K562 (cell line): Measurements from ENCODE around the gene MYO1A. TPM values are rescaled to one million over a fixed set of nuclear protein-coding genes. Genes with fewer than 3 reads are reported as not detected.
A peak's percentile ranks its signal among the peaks of the same experiment; 100 is the strongest.

Experiments used
- ATAC-seq: fragments of 200-7000 bp; cut with Tn5 transposase; 3 replicates; pipeline ENCODE4 v1.9.1; 2020; ENCODE audit warnings: moderate library complexity
- BruUV-seq: library from RNA; stranded (reverse); fragments of 400-500 nt; replicated peaks from 2 replicates; lab custom pipeline; 2021; lab: Mats Ljungman, UMichigan
- CTCF ChIA-PET: fragments of 300-600 bp; formaldehyde crosslinking; extraction: SDS; loops from one replicate; lab custom pipeline; 2021; ENCODE audit warnings: low intra/inter-chr PET ratio; lab: Yijun Ruan, JAX
- POLR2A ChIA-PET: fragments of 300-600, 350-650 bp; sonication (Branson Sonifier 250); formaldehyde crosslinking; extraction: SDS; loops from one replicate; lab custom pipeline; 2021; ENCODE audit warnings: antibody characterized with exemption, inconsistent platforms; lab: Yijun Ruan, JAX
- DNase-seq, 4 experiments: peaks; one replicate each; pipeline versions ENCODE4 v3.0.0 to v3.0.0-alpha.2; 2011 to 2018; ENCODE audit warnings: low spot score in 3 of 4, mixed read lengths in 3 of 4; ENCODE audit errors: extremely low read depth in 1 of 4
- FAIRE-seq: peaks from 2 replicates; lab custom pipeline; 2011; peaks lifted over from hg19 to GRCh38; lab: Jason Lieb, UNC
- H2AFZ ChIP-seq: 2 replicates; pipeline ENCODE4 v1.6.0; 2011; ENCODE audit warnings: low read depth, low read length, control low read depth, inconsistent platforms
- H3K27ac ChIP-seq: fragments of 200-600 bp; 3 replicates; pipeline ENCODE4 v1.8.0; 2011; ENCODE audit warnings: low read depth, mild to moderate bottlenecking, control low read depth, inconsistent platforms, low read length, moderate library complexity, mixed read lengths; ENCODE audit errors: extremely low read depth
- H3K27me3 ChIP-seq, 2 experiments: fragments of 300-600 bp in 1 of 2; 2 replicates in 1 of 2; 3 replicates in 1 of 2; pipeline versions ENCODE4 v1.6.0 to v1.8.0; 2011; ENCODE audit warnings: inconsistent platforms in 2 of 2, low read length in 2 of 2, mild to moderate bottlenecking in 1 of 2, mixed read lengths in 1 of 2, moderate library complexity in 1 of 2; ENCODE audit not compliant: control insufficient read depth in 2 of 2, insufficient read depth in 2 of 2
- H3K36me3 ChIP-seq: fragments of 300-600 bp; 3 replicates; pipeline ENCODE4 v1.8.0; 2011; ENCODE audit warnings: mild to moderate bottlenecking, low read length, inconsistent platforms; ENCODE audit not compliant: control insufficient read depth, insufficient read depth
- H3K4me1 ChIP-seq, 2 experiments: fragments of 200-600 bp in 1 of 2; replicated peaks in 1 of 2; 2 replicates in 1 of 2; 3 replicates in 1 of 2; pipeline versions ENCODE4 v1.5.1 to v1.8.0; 2011; ENCODE audit warnings: inconsistent platforms in 2 of 2, low read length in 2 of 2, mild to moderate bottlenecking in 1 of 2, mixed read lengths in 1 of 2, moderate library complexity in 1 of 2; ENCODE audit not compliant: control insufficient read depth in 2 of 2, insufficient read depth in 2 of 2
- H3K4me2 ChIP-seq: 2 replicates; pipeline ENCODE4 v1.6.1; 2011; ENCODE audit warnings: low read length, control low read depth, inconsistent platforms, mixed read lengths; ENCODE audit not compliant: insufficient read depth
- H3K4me3 ChIP-seq: fragments of 200-600 bp; sonication (generic), shearing (Covaris generic); 2 replicates; pipeline ENCODE4 v1.5.1; 2016; ENCODE audit warnings: control low read depth, inconsistent platforms
- H3K79me2 ChIP-seq: fragments of 200-600 bp; 3 replicates; pipeline ENCODE4 v1.8.0; 2011; ENCODE audit warnings: low read length, inconsistent platforms; ENCODE audit not compliant: control insufficient read depth, insufficient read depth
- H3K9ac ChIP-seq, 2 experiments: 2 replicates each; pipeline versions ENCODE4 v1.6.0 to v1.6.1; 2011; ENCODE audit warnings: low read depth in 2 of 2, low read length in 2 of 2, control low read depth in 1 of 2, inconsistent platforms in 1 of 2, mild to moderate bottlenecking in 1 of 2, mixed read lengths in 1 of 2; ENCODE audit not compliant: insufficient read depth in 1 of 2
- H3K9me1 ChIP-seq: one replicate; pipeline ENCODE4 v1.6.0; 2011; ENCODE audit warnings: inconsistent platforms, mild to moderate bottlenecking, low read length, moderate library complexity; ENCODE audit not compliant: control insufficient read depth, insufficient read depth
- H3K9me3 ChIP-seq: replicated peaks from 2 replicates; pipeline ENCODE4 v1.5.1; 2011; ENCODE audit warnings: low read depth, low read length, inconsistent platforms; ENCODE audit not compliant: control insufficient read depth, insufficient read depth
- H4K20me1 ChIP-seq: replicated peaks from 2 replicates; pipeline ENCODE4 v1.6.1; 2011; ENCODE audit warnings: low read length, inconsistent platforms, mixed read lengths; ENCODE audit not compliant: control insufficient read depth, insufficient read depth
- ASH1L ChIP-seq: fragments of 450-650 bp; IDR thresholded peaks from 2 replicates; pipeline ENCODE4 v1.6.1; 2018; ENCODE audit warnings: borderline replicate concordance, mild to moderate bottlenecking, low read depth; ENCODE audit not compliant: partially characterized antibody
- BCOR ChIP-seq: fragments of 450-650 bp; IDR thresholded peaks from 2 replicates; pipeline ENCODE4 v1.6.1; 2016
- EGR1 ChIP-seq: fragments of 450-650 bp; conservative IDR thresholded peaks from 2 replicates; pipeline ENCODE4 v1.6.1; 2017; ENCODE audit warnings: mild to moderate bottlenecking
- HDAC3 ChIP-seq: fragments of 450-650 bp; IDR thresholded peaks from 2 replicates; pipeline ENCODE4 v1.6.1; 2018; ENCODE audit warnings: borderline replicate concordance, mild to moderate bottlenecking, moderate library complexity; ENCODE audit not compliant: partially characterized antibody
- PHB ChIP-seq: fragments of 250-450 bp; sonication (Bioruptor Pico); IDR thresholded peaks from 2 replicates; pipeline ENCODE4 v1.5.0; 2021
- TAF9B ChIP-seq: fragments of 450-650 bp; IDR thresholded peaks from 2 replicates; pipeline ENCODE4 v1.6.1; 2018; ENCODE audit warnings: mild to moderate bottlenecking; ENCODE audit not compliant: partially characterized antibody
- TCF7L2 ChIP-seq: fragments of 150-350 bp; IDR thresholded peaks from 2 replicates; pipeline ENCODE4 v1.6.1; 2016; ENCODE audit warnings: low read depth, mild to moderate bottlenecking, low read length, moderate library complexity
- ZNF282 ChIP-seq: sonication (generic); formaldehyde crosslinking; IDR thresholded peaks from 2 replicates; pipeline ENCODE4 v1.8.1; 2023; ENCODE audit warnings: missing genetic modification reagents
- WGBS: fragments of 100-300 bp; shearing (Covaris generic); methylation state at CpG from one replicate; pipeline ENCODE4 v1.1.6; 2016; ENCODE audit warnings: low coverage, mixed read lengths; ENCODE audit not compliant: insufficient coverage; ENCODE audit errors: missing lambda C conversion rate; 5-methylcytosine and 5-hydroxymethylcytosine counted together
- in situ Hi-C: fragments of 300-500 bp; cut with MboI; formaldehyde crosslinking; loops from 4 replicates; pipeline ENCODE4 v1.15.0; 2018; ENCODE audit warnings: inconsistent platforms, mixed read lengths
- intact Hi-C: fragments of 100-400 bp; cut with micrococcal nuclease; formaldehyde crosslinking; loops from 2 replicates; pipeline ENCODE4 v1.14.2; 2022
- polyA plus RNA-seq, 8 experiments: library from polyadenylated mRNA; depleted of rRNA in 4 of 8; stranded (reverse) in 5 of 8; unstranded in 3 of 8; fragments of >200 nt; fragmentation: Nextera tagmentation in 2 of 8; fragmentation: Illumina TruSeq in 1 of 8; extraction: Ambion mirVana in 2 of 8; extraction: Trizol in 1 of 8; gene quantifications; 2 replicates each; pipeline versions ENCODE4 v1.2.1 to v1.2.3, GENCODE V29; 2011 to 2014; ENCODE audit warnings: inconsistent platforms in 1 of 8, missing spikeins in 1 of 8
- total RNA-seq, 7 experiments: library from RNA; depleted of rRNA in 6 of 7; stranded (reverse); fragments of >200 nt in 6 of 7; fragmentation: Illumina TruSeq in 2 of 7; extraction: Trizol in 2 of 7; gene quantifications; 2 replicates each; pipeline versions ENCODE4 v1.2.1 to v1.2.3, GENCODE V29; 2011 to 2021; ENCODE audit warnings: low replicate concordance in 1 of 7
- TF ChIP-seq, protein P1 (sequence below): sonication (generic); formaldehyde crosslinking; IDR thresholded peaks from 2 replicates; pipeline ENCODE4 v1.8.1; 2023; ENCODE audit warnings: missing genetic modification reagents, mild to moderate bottlenecking, borderline replicate concordance
- TF ChIP-seq, protein P2 (sequence below): fragments of 450-650 bp; formaldehyde crosslinking; IDR thresholded peaks from 2 replicates; pipeline ENCODE4 v1.4.0; 2022; ENCODE audit warnings: missing genetic modification characterization

Gene MYO1A
- total and polyA plus RNA-seq, 9 of the 15 experiments (the other 6 are each of a cell fraction or from before 2014, with no cell fraction given), result 0.03 to 0.29 (median 0.14) TPM; not detected in 2

GRCh38 chr12:56998981-56999380 lies 50.9 kb downstream of the MYO1A start:
- Histone ChIP-seq H2AFZ (no peak overlapping the region), H3K4me3 (no peak overlapping the region), H3K9me1 (peaks cover 3% of the 10 kb centered on the region), H3K9me3 (no peaks in the 10 kb centered on the region), H3K4me1 (peaks cover 14 to 30% of the 10 kb centered on the region in 2 experiments; a peak in 4 of 5 replicates), H3K27me3 (no peaks in the 10 kb centered on the region), H4K20me1 (no peaks in the 10 kb centered on the region; the same call in 1 of the 2 replicates), H3K79me2 (peaks cover 33% of the 10 kb centered on the region), H3K4me2 (no peak overlapping the region), H3K27ac (no peak overlapping the region)
- BruUV-seq, result no TSS peak
- FAIRE-seq, result no peak
- in situ Hi-C loops (no loop called here), intact Hi-C loops (no loop called here)
- POLR2A ChIA-PET, result interaction anchor here (1.0 kb wide), 1 partner anchor 328 kb away, joined by 3 read pairs; no protein-coding TSS in a partner anchor
- 70% methylated on average over 4 of the region's 4 CpGs for WGBS
- CTCF ChIA-PET, result no interaction called here
- peak in 1 of 4 experiments; percentile 2 for DNase-seq
- no peak for ATAC-seq
- TF ChIP-seq, protein P1, sequence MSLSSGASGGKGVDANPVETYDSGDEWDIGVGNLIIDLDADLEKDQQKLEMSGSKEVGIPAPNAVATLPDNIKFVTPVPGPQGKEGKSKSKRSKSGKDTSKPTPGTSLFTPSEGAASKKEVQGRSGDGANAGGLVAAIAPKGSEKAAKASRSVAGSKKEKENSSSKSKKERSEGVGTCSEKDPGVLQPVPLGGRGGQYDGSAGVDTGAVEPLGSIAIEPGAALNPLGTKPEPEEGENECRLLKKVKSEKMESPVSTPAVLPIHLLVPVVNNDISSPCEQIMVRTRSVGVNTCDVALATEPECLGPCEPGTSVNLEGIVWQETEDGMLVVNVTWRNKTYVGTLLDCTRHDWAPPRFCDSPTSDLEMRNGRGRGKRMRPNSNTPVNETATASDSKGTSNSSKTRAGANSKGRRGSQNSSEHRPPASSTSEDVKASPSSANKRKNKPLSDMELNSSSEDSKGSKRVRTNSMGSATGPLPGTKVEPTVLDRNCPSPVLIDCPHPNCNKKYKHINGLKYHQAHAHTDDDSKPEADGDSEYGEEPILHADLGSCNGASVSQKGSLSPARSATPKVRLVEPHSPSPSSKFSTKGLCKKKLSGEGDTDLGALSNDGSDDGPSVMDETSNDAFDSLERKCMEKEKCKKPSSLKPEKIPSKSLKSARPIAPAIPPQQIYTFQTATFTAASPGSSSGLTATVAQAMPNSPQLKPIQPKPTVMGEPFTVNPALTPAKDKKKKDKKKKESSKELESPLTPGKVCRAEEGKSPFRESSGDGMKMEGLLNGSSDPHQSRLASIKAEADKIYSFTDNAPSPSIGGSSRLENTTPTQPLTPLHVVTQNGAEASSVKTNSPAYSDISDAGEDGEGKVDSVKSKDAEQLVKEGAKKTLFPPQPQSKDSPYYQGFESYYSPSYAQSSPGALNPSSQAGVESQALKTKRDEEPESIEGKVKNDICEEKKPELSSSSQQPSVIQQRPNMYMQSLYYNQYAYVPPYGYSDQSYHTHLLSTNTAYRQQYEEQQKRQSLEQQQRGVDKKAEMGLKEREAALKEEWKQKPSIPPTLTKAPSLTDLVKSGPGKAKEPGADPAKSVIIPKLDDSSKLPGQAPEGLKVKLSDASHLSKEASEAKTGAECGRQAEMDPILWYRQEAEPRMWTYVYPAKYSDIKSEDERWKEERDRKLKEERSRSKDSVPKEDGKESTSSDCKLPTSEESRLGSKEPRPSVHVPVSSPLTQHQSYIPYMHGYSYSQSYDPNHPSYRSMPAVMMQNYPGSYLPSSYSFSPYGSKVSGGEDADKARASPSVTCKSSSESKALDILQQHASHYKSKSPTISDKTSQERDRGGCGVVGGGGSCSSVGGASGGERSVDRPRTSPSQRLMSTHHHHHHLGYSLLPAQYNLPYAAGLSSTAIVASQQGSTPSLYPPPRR, result no peak
- TF ChIP-seq TCF7L2 (no peak), ZNF282 (CRISPR knock-in tag) (no peak), ASH1L (no peak), BCOR (no peak), HDAC3 (no peak), EGR1 (no peak), TAF9B (no peak), PHB (CRISPR knock-in tag) (no peak)
- TF ChIP-seq, protein P2, sequence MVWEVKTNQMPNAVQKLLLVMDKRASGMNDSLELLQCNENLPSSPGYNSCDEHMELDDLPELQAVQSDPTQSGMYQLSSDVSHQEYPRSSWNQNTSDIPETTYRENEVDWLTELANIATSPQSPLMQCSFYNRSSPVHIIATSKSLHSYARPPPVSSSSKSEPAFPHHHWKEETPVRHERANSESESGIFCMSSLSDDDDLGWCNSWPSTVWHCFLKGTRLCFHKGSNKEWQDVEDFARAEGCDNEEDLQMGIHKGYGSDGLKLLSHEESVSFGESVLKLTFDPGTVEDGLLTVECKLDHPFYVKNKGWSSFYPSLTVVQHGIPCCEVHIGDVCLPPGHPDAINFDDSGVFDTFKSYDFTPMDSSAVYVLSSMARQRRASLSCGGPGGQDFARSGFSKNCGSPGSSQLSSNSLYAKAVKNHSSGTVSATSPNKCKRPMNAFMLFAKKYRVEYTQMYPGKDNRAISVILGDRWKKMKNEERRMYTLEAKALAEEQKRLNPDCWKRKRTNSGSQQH (CRISPR knock-in tag), result no peak
- TF ChIP-seq, all 486 proteins: peak for 0
- no peak overlapping the region for H3K9ac ChIP-seq
- H3K36me3 ChIP-seq, result peaks cover 53% of the 10 kb centered on the region
